Mesothelial cell of epicardium (in vitro differentiated cells): ENCODE measurements around the gene SYTL5. TPM values are rescaled to one million over a fixed set of nuclear protein-coding genes. Genes with fewer than 3 reads are reported as not detected.

Source experiments
- DNase-seq, 2 experiments: peaks; one replicate each; pipeline ENCODE4 v3.0.0; 2021; ENCODE audit warnings: low spot score in 2 of 2; ENCODE audit not compliant: unreplicated experiment in 2 of 2
- H3K27ac Mint-ChIP-seq: 2 replicates; pipeline ENCODE4 v1.8.0; 2021; ENCODE audit warnings: mixed read lengths
- H3K27me3 Mint-ChIP-seq: 2 replicates; pipeline ENCODE4 v1.8.0; 2021; ENCODE audit warnings: low read depth, mixed read lengths
- H3K36me3 Mint-ChIP-seq: 2 replicates; pipeline ENCODE4 v1.8.0; 2021; ENCODE audit warnings: mixed read lengths
- H3K4me1 Mint-ChIP-seq: 2 replicates; pipeline ENCODE4 v1.8.0; 2021; ENCODE audit warnings: mixed read lengths
- H3K4me3 Mint-ChIP-seq: 2 replicates; pipeline ENCODE4 v1.8.0; 2021; ENCODE audit warnings: mild to moderate bottlenecking, moderate library complexity, mixed read lengths
- H3K9me3 Mint-ChIP-seq: 2 replicates; pipeline ENCODE4 v1.8.0; 2021; ENCODE audit warnings: mixed read lengths
- total RNA-seq: library from RNA; stranded (reverse); gene quantifications from 3 replicates; pipeline ENCODE4 v1.2.1, GENCODE V29; 2021
- TF ChIP-seq, protein P1 (sequence below): fragments of 200-600 bp; sonication (generic); IDR thresholded peaks from one replicate; pipeline ENCODE4 v1.5.0; 2021; ENCODE audit warnings: antibody characterized with exemption; ENCODE audit not compliant: unreplicated experiment

SYTL5 gene
- total RNA-seq, 1 donor from 2014 or later = 2.2 TPM

DNA sequence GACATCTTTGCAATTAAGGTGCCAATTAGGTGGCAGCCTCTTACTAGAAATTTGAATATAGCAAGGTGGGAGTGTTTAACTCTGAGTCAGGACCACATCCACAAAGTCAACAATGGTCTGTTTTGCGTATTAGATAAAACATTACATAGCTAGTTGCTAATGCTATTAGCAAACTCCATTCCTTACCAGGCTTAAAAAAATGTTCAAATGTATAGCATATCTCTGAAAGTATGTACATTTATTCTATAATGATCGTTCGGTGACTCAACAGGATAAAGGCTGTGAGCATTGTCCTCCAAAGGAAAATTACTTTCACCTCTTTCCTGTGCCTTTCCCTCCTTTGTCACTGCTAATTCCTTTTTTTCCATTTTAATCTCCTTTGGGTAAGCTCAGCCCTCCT is 74.5 kb downstream of the SYTL5 start:
- Mint-ChIP-seq H3K27me3 (no peaks in the 10 kb centered on the region), H3K27ac (peak overlapping the region; percentile 69), H3K36me3 (no peaks in the 10 kb centered on the region), H3K4me1 (peaks cover 3% of the 10 kb centered on the region), H3K9me3 (peaks cover 23% of the 10 kb centered on the region), H3K4me3 (no peak overlapping the region)
- DNase-seq = no peak
- TF ChIP-seq, protein P1, sequence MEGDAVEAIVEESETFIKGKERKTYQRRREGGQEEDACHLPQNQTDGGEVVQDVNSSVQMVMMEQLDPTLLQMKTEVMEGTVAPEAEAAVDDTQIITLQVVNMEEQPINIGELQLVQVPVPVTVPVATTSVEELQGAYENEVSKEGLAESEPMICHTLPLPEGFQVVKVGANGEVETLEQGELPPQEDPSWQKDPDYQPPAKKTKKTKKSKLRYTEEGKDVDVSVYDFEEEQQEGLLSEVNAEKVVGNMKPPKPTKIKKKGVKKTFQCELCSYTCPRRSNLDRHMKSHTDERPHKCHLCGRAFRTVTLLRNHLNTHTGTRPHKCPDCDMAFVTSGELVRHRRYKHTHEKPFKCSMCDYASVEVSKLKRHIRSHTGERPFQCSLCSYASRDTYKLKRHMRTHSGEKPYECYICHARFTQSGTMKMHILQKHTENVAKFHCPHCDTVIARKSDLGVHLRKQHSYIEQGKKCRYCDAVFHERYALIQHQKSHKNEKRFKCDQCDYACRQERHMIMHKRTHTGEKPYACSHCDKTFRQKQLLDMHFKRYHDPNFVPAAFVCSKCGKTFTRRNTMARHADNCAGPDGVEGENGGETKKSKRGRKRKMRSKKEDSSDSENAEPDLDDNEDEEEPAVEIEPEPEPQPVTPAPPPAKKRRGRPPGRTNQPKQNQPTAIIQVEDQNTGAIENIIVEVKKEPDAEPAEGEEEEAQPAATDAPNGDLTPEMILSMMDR = no peak

DNA sequence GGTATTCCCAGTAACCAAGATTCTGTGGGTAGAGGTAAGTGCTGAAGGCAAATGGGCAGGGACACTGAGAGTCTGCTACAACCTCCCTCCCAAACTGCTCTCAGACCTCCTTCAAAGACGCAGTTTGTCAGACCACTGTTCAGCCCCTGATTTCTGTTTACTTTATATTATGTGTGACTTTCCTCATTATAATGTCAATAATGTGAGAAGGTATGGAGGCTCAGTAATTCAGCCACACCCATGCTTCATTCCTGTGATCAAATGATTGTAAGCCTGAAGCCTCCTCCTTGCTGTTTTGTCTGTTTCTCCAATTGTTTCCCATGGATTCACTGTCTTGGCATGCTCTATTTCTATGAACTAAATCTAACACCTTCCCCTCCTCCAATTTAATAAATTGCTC is 75.6 kb downstream of the SYTL5 start:
- TF ChIP-seq, protein P1 = no peak
- Mint-ChIP-seq H3K4me3 (no peak overlapping the region), H3K4me1 (peaks cover 10% of the 10 kb centered on the region), H3K27me3 (no peaks in the 10 kb centered on the region), H3K9me3 (peaks cover 24% of the 10 kb centered on the region), H3K36me3 (no peaks in the 10 kb centered on the region), H3K27ac (no peak overlapping the region)
- no peak for DNase-seq

DNA sequence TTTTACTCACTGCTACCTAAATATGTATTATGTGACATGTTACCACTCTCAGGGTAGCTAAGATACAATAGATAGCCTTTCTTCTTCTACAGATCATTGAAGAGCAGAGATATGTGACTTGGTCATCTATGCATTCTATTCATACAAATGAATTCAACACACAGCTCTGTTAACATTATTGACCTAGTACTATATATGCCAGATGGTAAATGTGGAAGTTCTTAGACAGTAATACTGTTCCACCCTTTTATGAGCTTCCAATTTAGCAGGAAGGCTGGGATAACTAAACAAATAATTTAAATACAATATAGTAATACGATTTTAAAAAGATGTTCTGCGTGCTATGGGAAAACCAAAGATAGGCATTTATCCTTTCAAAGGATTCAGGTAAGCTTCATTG is 76.0 kb downstream of the SYTL5 start:
- no peaks in the 10 kb centered on the region for H3K36me3 Mint-ChIP-seq
- H3K4me3 Mint-ChIP-seq = no peak overlapping the region
- H3K27me3 Mint-ChIP-seq = no peaks in the 10 kb centered on the region
- DNase-seq = no peak
- peaks cover 11% of the 10 kb centered on the region for H3K4me1 Mint-ChIP-seq
- no peak overlapping the region for H3K27ac Mint-ChIP-seq
- H3K9me3 Mint-ChIP-seq = peaks cover 21% of the 10 kb centered on the region
- TF ChIP-seq, protein P1 = no peak

GRCh38 chrX:38085813-38086212 is 79.5 kb downstream of the SYTL5 start:
- no peaks in the 10 kb centered on the region for H3K36me3 Mint-ChIP-seq
- DNase-seq = no peak
- peaks cover 16% of the 10 kb centered on the region for H3K4me1 Mint-ChIP-seq
- no peak overlapping the region for H3K4me3 Mint-ChIP-seq
- H3K9me3 Mint-ChIP-seq = peaks cover 28% of the 10 kb centered on the region
- H3K27ac Mint-ChIP-seq = no peak overlapping the region
- no peaks in the 10 kb centered on the region for H3K27me3 Mint-ChIP-seq
- TF ChIP-seq, protein P1 = no peak

- H3K27ac Mint-ChIP-seq = no peak overlapping the region
- no peaks in the 10 kb centered on the region for H3K27me3 Mint-ChIP-seq
- DNase-seq = no peak
- H3K36me3 Mint-ChIP-seq = no peaks in the 10 kb centered on the region
- peaks cover 15% of the 10 kb centered on the region for H3K4me1 Mint-ChIP-seq
- peaks cover 31% of the 10 kb centered on the region for H3K9me3 Mint-ChIP-seq
- H3K4me3 Mint-ChIP-seq = no peak overlapping the region
- TF ChIP-seq, protein P1 = no peak
Observed at GRCh38 chrX:38086451-38087215, 80.3 kb downstream of the SYTL5 start.

GRCh38 chrX:38087594-38087993 is 81.2 kb downstream of the SYTL5 start:
- Mint-ChIP-seq H3K4me1 (peaks cover 15% of the 10 kb centered on the region), H3K9me3 (peaks cover 26% of the 10 kb centered on the region), H3K27me3 (no peaks in the 10 kb centered on the region), H3K36me3 (no peaks in the 10 kb centered on the region), H3K4me3 (no peak overlapping the region), H3K27ac (no peak overlapping the region)
- no peak for DNase-seq
- TF ChIP-seq, protein P1 = no peak
